GM19324 (cell line): Measurements from ENCODE around the gene L3HYPDH.
"Not testable (repeated sequence)": the region's sequence is repeated elsewhere in the genome, so short reads cannot be mapped to it uniquely, and the experiment has no call there.

Experiments
- ATAC-seq: cut with Tn5 transposase; IDR thresholded peaks from one replicate; pipeline ENCODE4 v1.9.1; 2021; ENCODE audit warnings: mild to moderate bottlenecking, moderate library complexity; ENCODE audit not compliant: unreplicated experiment, low FRiP score

Gene L3HYPDH

GRCh38 chr14:59480166-59480565 lies 4.0 kb downstream of the L3HYPDH start:
- ATAC-seq: no peak

- ATAC-seq: no peak
These were observed 5.7 kb downstream of the L3HYPDH start for GRCh38 chr14:59478540-59478939.

GRCh38 chr14:59475709-59476108 lies 8.5 kb downstream of the L3HYPDH start:
- no peak for ATAC-seq

- ATAC-seq: no peak
These were observed 10.0 kb downstream of the L3HYPDH start for GRCh38 chr14:59474172-59474571.

GRCh38 chr14:59465316-59466135 lies 18.7 kb downstream of the L3HYPDH start, which contains the start of gene GPR135:
Gene GPR135 (minus strand): TSS chr14:59465380. CDS start chr14:59465226, 154 bp downstream.
- no peak for ATAC-seq

- peak; percentile 71 for ATAC-seq
These were observed 19.5 kb downstream of the L3HYPDH start for GRCh38 chr14:59464486-59465315.

GRCh38 chr14:59463787-59464485 lies 20.3 kb downstream of the L3HYPDH start:
- no peak for ATAC-seq

GRCh38 chr14:59461891-59462290 lies 22.3 kb downstream of the L3HYPDH start:
- no peak for ATAC-seq

GRCh38 chr14:59460378-59460777 lies 23.8 kb downstream of the L3HYPDH start:
- no peak for ATAC-seq

GRCh38 chr14:59458486-59458885 lies 25.7 kb downstream of the L3HYPDH start:
- no peak for ATAC-seq

GRCh38 chr14:59455411-59455810 lies 28.8 kb downstream of the L3HYPDH start:
- no peak for ATAC-seq

GRCh38 chr14:59454139-59454538 lies 30.1 kb downstream of the L3HYPDH start:
- no peak for ATAC-seq

- ATAC-seq: no peak
These were observed 32.4 kb downstream of the L3HYPDH start for GRCh38 chr14:59451849-59452248.

- no peak for ATAC-seq
These were observed 33.5 kb downstream of the L3HYPDH start for GRCh38 chr14:59450716-59451115.

- not testable (repeated sequence) for ATAC-seq
These were observed 35.5 kb downstream of the L3HYPDH start for GRCh38 chr14:59448673-59449072.

- no peak for ATAC-seq
These were observed 44.8 kb downstream of the L3HYPDH start for GRCh38 chr14:59439256-59439965.

GRCh38 chr14:59438195-59438647 lies 46.0 kb downstream of the L3HYPDH start:
- no peak for ATAC-seq

- no peak for ATAC-seq
These were observed 48.2 kb downstream of the L3HYPDH start for GRCh38 chr14:59435987-59436386.

GRCh38 chr14:59435101-59435500 lies 49.1 kb downstream of the L3HYPDH start:
- ATAC-seq: no peak

GRCh38 chr14:59429790-59430189 lies 54.4 kb downstream of the L3HYPDH start:
- no peak for ATAC-seq
